GM12874 (cell line): ENCODE data around the gene JAZF1.

ENCODE experiments used
- CTCF ChIP-seq: IDR thresholded peaks from 2 replicates; pipeline ENCODE4 v1.5.1; 2011; ENCODE audit warnings: low read depth, mild to moderate bottlenecking, control low read depth, low read length, moderate library complexity; ENCODE audit not compliant: insufficient read depth

The JAZF1 gene

GRCh38 chr7:27967639-27968038, 213.0 kb downstream of the JAZF1 start:
- TF ChIP-seq CTCF, result no peak

- TF ChIP-seq CTCF, result no peak
These were observed 214.3 kb downstream of the JAZF1 start for GRCh38 chr7:27966219-27966780.

- TF ChIP-seq CTCF, result no peak
These were observed 214.9 kb downstream of the JAZF1 start for GRCh38 chr7:27965650-27966049.

GRCh38 chr7:27964820-27965219, 215.8 kb downstream of the JAZF1 start:
- TF ChIP-seq CTCF, result no peak

- no peak for TF ChIP-seq CTCF
These were observed 217.5 kb downstream of the JAZF1 start for GRCh38 chr7:27963056-27963455.

GRCh38 chr7:27962273-27962672, 218.3 kb downstream of the JAZF1 start:
- TF ChIP-seq CTCF, result no peak

- no peak for TF ChIP-seq CTCF
These were observed 219.3 kb downstream of the JAZF1 start for GRCh38 chr7:27961255-27961654.
